ENCODE data around the gene RBFOX2. TPM values are rescaled to one million over a fixed set of nuclear protein-coding genes. Genes with fewer than 3 reads are reported as not detected.

Gene RBFOX2
- total and polyA plus RNA-seq, 2 of the 8 experiments (the other 6 are each of a cell fraction or from before 2014, with no cell fraction given): 121 to 122 TPM

GRCh38 chr22:35984183-35985175, 44.1 kb downstream of the RBFOX2 start (continued):
- no peak for TF ChIP-seq ATF3 (IDR thresholded peaks at IDR 0.05; ENCODE audit: insufficient read depth, low read depth, low read length)
- no peak for TF ChIP-seq TBP (IDR thresholded peaks at IDR 0.05; ENCODE audit: low read depth, low read length)
- no peak for TF ChIP-seq CHD7 (IDR thresholded peaks at IDR 0.05; ENCODE audit: insufficient replicate concordance, low read length)
- no peak for TF ChIP-seq SRF (IDR thresholded peaks at IDR 0.05; ENCODE audit: low read depth, low read length)
- no peak for TF ChIP-seq CHD2 (IDR thresholded peaks at IDR 0.05; ENCODE audit: low read length)

Measured in H1 (cell line).